IMR-90 (cell line): ENCODE results near the gene PITRM1. TPM values are rescaled to one million over a fixed set of nuclear protein-coding genes. Genes with fewer than 3 reads are reported as not detected.
A peak's percentile ranks its signal among the peaks of the same experiment; 100 is the strongest.
"Not testable (repeated sequence)": the region's sequence is repeated elsewhere in the genome, so short reads cannot be mapped to it uniquely, and the experiment has no call there.

Experiments used
- ATAC-seq: fragments of 200-7000 bp; cut with Tn5 transposase; 2 replicates; pipeline ENCODE4 v1.9.1; 2020; ENCODE audit warnings: low read depth, mild to moderate bottlenecking, moderate library complexity
- BruUV-seq: library from RNA; stranded (reverse); fragments of 400-500 nt; replicated peaks from 2 replicates; lab custom pipeline; 2021; lab: Mats Ljungman, UMichigan
- CTCF ChIA-PET: fragments of 300-600 bp; formaldehyde crosslinking; extraction: SDS; loops from one replicate; lab custom pipeline; 2021; ENCODE audit warnings: antibody characterized with exemption; lab: Yijun Ruan, JAX
- POLR2A ChIA-PET: fragments of 300-600 bp; sonication (Branson Sonifier 250); formaldehyde crosslinking; loops from one replicate; lab custom pipeline; 2022; ENCODE audit warnings: antibody characterized with exemption; ENCODE audit not compliant: unreplicated experiment; lab: Charles Lee
- DNase-seq: peaks from one replicate; pipeline ENCODE4 v3.0.0; 2013
- H2AFZ ChIP-seq: replicated peaks from 2 replicates; pipeline ENCODE3; 2013; ENCODE audit warnings: low read length, mild to moderate bottlenecking; ENCODE audit not compliant: poor library complexity
- H2AK5ac ChIP-seq: 2 replicates; pipeline ENCODE4 v1.6.1; 2013; ENCODE audit warnings: low read depth, low read length, inconsistent platforms
- H2AK9ac ChIP-seq: replicated peaks from 2 replicates; pipeline ENCODE3; 2013; ENCODE audit warnings: mild to moderate bottlenecking, low read depth, low read length, moderate library complexity; ENCODE audit not compliant: poor library complexity
- H2BK120ac ChIP-seq: 2 replicates; pipeline ENCODE4 v1.6.1; 2013; ENCODE audit warnings: low read depth, low read length, inconsistent platforms
- H2BK15ac ChIP-seq: 3 replicates; pipeline ENCODE4 v1.6.1; 2013; ENCODE audit warnings: low read depth, low read length, inconsistent platforms
- H2BK20ac ChIP-seq: 2 replicates; pipeline ENCODE4 v1.6.1; 2013; ENCODE audit warnings: low read depth, mild to moderate bottlenecking, inconsistent platforms, low read length, moderate library complexity
- H2BK5ac ChIP-seq: 2 replicates; pipeline ENCODE4 v1.6.1; 2013; ENCODE audit warnings: mild to moderate bottlenecking, low read depth, low read length, inconsistent platforms; ENCODE audit not compliant: poor library complexity, severe bottlenecking
- H3K14ac ChIP-seq: replicated peaks from 2 replicates; pipeline ENCODE4 v1.6.1; 2013; ENCODE audit warnings: low read depth, low read length, inconsistent platforms
- H3K18ac ChIP-seq: 2 replicates; pipeline ENCODE4 v1.6.1; 2013; ENCODE audit warnings: low read depth, low read length, control low read depth
- H3K23ac ChIP-seq: 2 replicates; pipeline ENCODE4 v1.6.1; 2013; ENCODE audit warnings: low read depth, low read length, inconsistent platforms
- H3K27ac ChIP-seq: 2 replicates; pipeline ENCODE4 v1.5.1; 2013; ENCODE audit warnings: mild to moderate bottlenecking, control low read depth, low read length; ENCODE audit not compliant: insufficient read depth
- H3K27me3 ChIP-seq: 2 replicates; pipeline ENCODE4 v1.6.1; 2013; ENCODE audit warnings: low read length; ENCODE audit not compliant: control insufficient read depth, insufficient read depth
- H3K36me3 ChIP-seq: 2 replicates; pipeline ENCODE4 v1.6.1; 2013; ENCODE audit warnings: low read length, mixed read lengths; ENCODE audit not compliant: control insufficient read depth, insufficient read depth
- H3K4ac ChIP-seq: 2 replicates; pipeline ENCODE4 v1.6.1; 2013; ENCODE audit warnings: low read depth, low read length, inconsistent platforms
- H3K4me1 ChIP-seq: 2 replicates; pipeline ENCODE4 v1.6.1; 2013; ENCODE audit warnings: low read length, mixed read lengths; ENCODE audit not compliant: control insufficient read depth, insufficient read depth
- H3K4me2 ChIP-seq: 2 replicates; pipeline ENCODE4 v1.6.1; 2013; ENCODE audit warnings: low read depth, mild to moderate bottlenecking, control low read depth, low read length, moderate library complexity
- H3K4me3 ChIP-seq: 2 replicates; pipeline ENCODE4 v1.5.1; 2013; ENCODE audit warnings: low read depth, mild to moderate bottlenecking, control low read depth, low read length, moderate library complexity; ENCODE audit not compliant: insufficient read depth
- H3K56ac ChIP-seq: 2 replicates; pipeline ENCODE4 v1.6.1; 2013; ENCODE audit warnings: low read length, inconsistent platforms; ENCODE audit not compliant: insufficient read depth; ENCODE audit errors: extremely low read depth
- H3K79me1 ChIP-seq, 2 experiments: 2 replicates each; pipeline ENCODE4 v1.6.1; 2013; ENCODE audit warnings: low read length in 2 of 2, inconsistent platforms in 1 of 2, low read depth in 1 of 2
- H3K9ac ChIP-seq: 2 replicates; pipeline ENCODE4 v1.6.1; 2013; ENCODE audit warnings: low read depth, low read length, control low read depth
- H3K9me1 ChIP-seq: 2 replicates; pipeline ENCODE4 v1.6.1; 2013; ENCODE audit warnings: low read length, inconsistent platforms; ENCODE audit not compliant: insufficient read depth
- H3K9me3 ChIP-seq: 2 replicates; pipeline ENCODE4 v1.6.1; 2013; ENCODE audit warnings: low read length; ENCODE audit not compliant: control insufficient read depth, insufficient read depth
- H4K20me1 ChIP-seq: 2 replicates; pipeline ENCODE4 v1.6.1; 2013; ENCODE audit warnings: low read length, inconsistent platforms; ENCODE audit not compliant: insufficient read depth
- H4K5ac ChIP-seq: 2 replicates; pipeline ENCODE4 v1.6.1; 2013; ENCODE audit warnings: mild to moderate bottlenecking, low read depth, low read length, control low read depth
- H4K8ac ChIP-seq, 2 experiments: 2 replicates each; pipeline ENCODE4 v1.6.1; 2013; ENCODE audit warnings: low read depth in 2 of 2, low read length in 2 of 2, control low read depth in 1 of 2, inconsistent platforms in 1 of 2
- H4K91ac ChIP-seq: 2 replicates; pipeline ENCODE4 v1.6.1; 2013; ENCODE audit warnings: low read depth, low read length, inconsistent platforms; ENCODE audit not compliant: insufficient read depth
- CTCF ChIP-seq: conservative IDR thresholded peaks from 2 replicates; pipeline ENCODE4 v1.5.1; 2012; ENCODE audit warnings: mild to moderate bottlenecking, low read depth, low read length, improper control_type of control experiment
- MAZ ChIP-seq: IDR thresholded peaks from 2 replicates; pipeline ENCODE4 v1.6.1; 2012; ENCODE audit warnings: low read depth, mild to moderate bottlenecking, low read length, improper control_type of control experiment, moderate library complexity, borderline replicate concordance
- POLR2A ChIP-seq: IDR thresholded peaks from 2 replicates; pipeline ENCODE4 v1.6.1; 2012; ENCODE audit warnings: mild to moderate bottlenecking, low read depth, low read length
- WGBS, 2 experiments: methylation state at CpG; one replicate each; pipeline versions ENCODE4 v1.1.5 to v1.1.7; 2013; ENCODE audit warnings: missing lambda C conversion rate in 2 of 2; ENCODE audit not compliant: insufficient read length in 1 of 2; ENCODE audit errors: extremely low coverage in 2 of 2; 5-methylcytosine and 5-hydroxymethylcytosine counted together
- dilution Hi-C: fragments of 300-500 bp; cut with HindIII; formaldehyde crosslinking; loops from one replicate; pipeline ENCODE4 v1.14.3; 2018; ENCODE audit warnings: low sequenced_read_pairs; ENCODE audit not compliant: unreplicated experiment
- in situ Hi-C: fragments of 300-500 bp; cut with MboI; formaldehyde crosslinking; loops from 3 replicates; pipeline ENCODE4 v1.14.3; 2019; ENCODE audit warnings: low sequenced_read_pairs, inconsistent platforms, mixed read lengths
- intact Hi-C: fragments of 100-400 bp; cut with micrococcal nuclease; formaldehyde crosslinking; loops from 2 replicates; pipeline ENCODE4 v1.10.0; 2022
- polyA plus RNA-seq, 3 experiments: library from polyadenylated mRNA; depleted of rRNA; stranded (reverse); fragments of >200 nt; gene quantifications; 2 replicates each; pipeline ENCODE4 v1.2.3, GENCODE V29; 2012; ENCODE audit warnings: low replicate concordance in 1 of 3
- total RNA-seq: library from RNA; depleted of rRNA; stranded (reverse); fragments of >200 nt; gene quantifications from 2 replicates; pipeline ENCODE4 v1.2.3, GENCODE V29; 2012

The PITRM1 gene
- total and polyA plus RNA-seq, 2 of the 4 experiments (the other 2 are of a cell fraction): 97.1 to 124 TPM

DNA sequence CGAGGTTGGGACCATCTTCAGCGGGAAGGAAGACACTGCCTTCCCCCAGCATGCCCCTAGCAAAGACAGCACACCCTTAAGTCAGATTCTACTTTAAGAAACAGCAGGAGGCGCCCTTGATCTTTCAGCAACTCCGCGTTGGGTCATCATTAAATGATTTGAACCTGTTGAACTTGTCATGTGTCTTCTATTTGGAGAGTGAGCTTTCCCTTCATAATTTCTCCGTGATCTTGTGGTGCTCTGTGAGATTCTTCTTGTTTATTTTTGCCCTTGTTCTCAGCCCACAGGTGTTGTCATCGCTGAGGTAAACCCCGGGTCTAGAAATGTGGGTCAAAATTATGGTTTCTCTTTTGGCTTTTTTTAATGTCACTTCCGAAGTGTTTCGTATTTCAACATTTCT is 49.5 kb upstream of the PITRM1 start:
- H4K91ac ChIP-seq: no peak overlapping the region
- no peak overlapping the region for H3K27ac ChIP-seq
- in situ Hi-C loops: loop anchor here (10.0 to 25.0 kb wide), 2 partner anchors 553 to 1290 kb away; no protein-coding TSS in a partner anchor
- H3K14ac ChIP-seq: no peak overlapping the region
- H3K36me3 ChIP-seq: no peaks in the 10 kb centered on the region
- no peak overlapping the region for H2BK120ac ChIP-seq
- H3K9me3 ChIP-seq: no peaks in the 10 kb centered on the region
- H3K9me1 ChIP-seq: peaks cover 5% of the 10 kb centered on the region; the same call in 1 of the 2 replicates
- H4K5ac ChIP-seq: no peak overlapping the region
- WGBS, 2 experiments: no CpG with 5 or more reads among the region's 10 CpGs
- H2BK5ac ChIP-seq: no peak overlapping the region
- H3K23ac ChIP-seq: no peak overlapping the region; the same call in 1 of the 2 replicates
- intact Hi-C loops: no loop called here
- ATAC-seq: no peak
- no peak overlapping the region for H2AK5ac ChIP-seq
- DNase-seq: no peak
- H3K4me2 ChIP-seq: no peak overlapping the region
- peaks cover 8% of the 10 kb centered on the region for H3K4me1 ChIP-seq
- CTCF ChIA-PET: no interaction called here
- no peak overlapping the region for H3K4me3 ChIP-seq
- H3K4ac ChIP-seq: no peak overlapping the region
- TF ChIP-seq POLR2A (no peak), CTCF (0 out of 2 replicates have a peak, but pooled peaks have one; percentile 12), MAZ (no peak)
- H3K56ac ChIP-seq: no peak overlapping the region
- dilution Hi-C loops: no loop called here
- H2AFZ ChIP-seq: no peak overlapping the region
- no TSS peak for BruUV-seq
- no peaks in the 10 kb centered on the region for H4K20me1 ChIP-seq
- no peak overlapping the region for H3K18ac ChIP-seq
- no peak overlapping the region for H4K8ac ChIP-seq
- H2AK9ac ChIP-seq: no peak overlapping the region
- no peaks in the 10 kb centered on the region for H3K27me3 ChIP-seq
- H3K79me1 ChIP-seq: no peaks in the 10 kb centered on the region
- H3K9ac ChIP-seq: no peak overlapping the region
- POLR2A ChIA-PET: no interaction called here
- H2BK15ac ChIP-seq: no peak overlapping the region
- H2BK20ac ChIP-seq: no peak overlapping the region

- H3K9me1 ChIP-seq, H3K27me3 ChIP-seq, H3K23ac ChIP-seq, DNase-seq, H4K91ac ChIP-seq, H3K27ac ChIP-seq, dilution Hi-C loops, H3K4ac ChIP-seq, H3K9ac ChIP-seq, H3K18ac ChIP-seq, H3K4me1 ChIP-seq, H3K79me1 ChIP-seq, H2BK15ac ChIP-seq, H2BK5ac ChIP-seq, H3K4me2 ChIP-seq, H3K9me3 ChIP-seq, H3K14ac ChIP-seq, H4K20me1 ChIP-seq, BruUV-seq, H2AK5ac ChIP-seq, H3K36me3 ChIP-seq, POLR2A ChIA-PET, intact Hi-C loops, H4K5ac ChIP-seq, H2BK120ac ChIP-seq, H3K56ac ChIP-seq, H4K8ac ChIP-seq, H2AK9ac ChIP-seq, ATAC-seq, H3K4me3 ChIP-seq, H2AFZ ChIP-seq, CTCF ChIA-PET: not testable (repeated sequence)
- no CpG with 5 or more reads among the region's 2 CpGs for WGBS, 2 experiments
- in situ Hi-C loops: loop anchor here (10.0 to 25.0 kb wide), 2 partner anchors 553 to 1291 kb away; no protein-coding TSS in a partner anchor
- peak overlapping the region; percentile 62; the same call in 1 of the 2 replicates for H2BK20ac ChIP-seq
These were observed 49.0 kb upstream of the PITRM1 start for GRCh38 chr10:3221601-3222000.
